ENCODE measurements around the gene HS6ST2. TPM values are rescaled to one million over a fixed set of nuclear protein-coding genes. Genes with fewer than 3 reads are reported as not detected.

HS6ST2 gene
- total RNA-seq, 1 donor: not detected

GRCh38 chrX:132833373-132833772 lies 125.1 kb downstream of the HS6ST2 start:
- TF ChIP-seq CTCF (IDR thresholded peaks at IDR 0.05; ENCODE audit: extremely low read depth, low read depth, low read length): no peak

GRCh38 chrX:132831336-132831973 lies 127.0 kb downstream of the HS6ST2 start:
- H3K4me1 ChIP-seq (ENCODE audit: insufficient read depth, low read length): no peaks in the 10 kb centered on the region
- H3K27ac ChIP-seq (ENCODE audit: low read depth, low read length): no peak overlapping the region
- no peak overlapping the region for H3K4me3 ChIP-seq (ENCODE audit: insufficient read depth, low read length)
- no peaks in the 10 kb centered on the region for H3K79me2 ChIP-seq (ENCODE audit: insufficient read depth, low read length)
- no peak overlapping the region for H3K4me2 ChIP-seq (ENCODE audit: insufficient read depth, low read length)
- H3K27me3 ChIP-seq (ENCODE audit: insufficient read depth, low read length): peaks cover 22% of the 10 kb centered on the region
- H3K36me3 ChIP-seq (ENCODE audit: insufficient read depth, low read length): no peaks in the 10 kb centered on the region
- no peak for DNase-seq (ENCODE audit: insufficient read length, low spot score, missing footprints)
- TF ChIP-seq CTCF (IDR thresholded peaks at IDR 0.05; ENCODE audit: extremely low read depth, low read depth, low read length): no peak
- no peaks in the 10 kb centered on the region for H4K20me1 ChIP-seq (ENCODE audit: insufficient read depth, low read length)
- H3K9me3 ChIP-seq (ENCODE audit: low read depth, low read length): no peaks in the 10 kb centered on the region
- H2AFZ ChIP-seq (ENCODE audit: low read length): no peak overlapping the region

More at GRCh38 chrX:132833373-132833772, 125.1 kb downstream of the HS6ST2 start:
- H3K79me2 ChIP-seq (ENCODE audit: insufficient read depth, low read length): no peaks in the 10 kb centered on the region
- no peaks in the 10 kb centered on the region for H4K20me1 ChIP-seq (ENCODE audit: insufficient read depth, low read length)
- no peak for DNase-seq (ENCODE audit: insufficient read length, low spot score, missing footprints)
- no peak overlapping the region for H3K4me2 ChIP-seq (ENCODE audit: insufficient read depth, low read length)
- H3K4me3 ChIP-seq (ENCODE audit: insufficient read depth, low read length): no peak overlapping the region
- no peak overlapping the region for H3K27ac ChIP-seq (ENCODE audit: low read depth, low read length)
- no peaks in the 10 kb centered on the region for H3K9me3 ChIP-seq (ENCODE audit: low read depth, low read length)
- H2AFZ ChIP-seq (ENCODE audit: low read length): no peak overlapping the region
- no peaks in the 10 kb centered on the region for H3K4me1 ChIP-seq (ENCODE audit: insufficient read depth, low read length)
- H3K36me3 ChIP-seq (ENCODE audit: insufficient read depth, low read length): no peaks in the 10 kb centered on the region
- peaks cover 17% of the 10 kb centered on the region for H3K27me3 ChIP-seq (ENCODE audit: insufficient read depth, low read length)

GRCh38 chrX:132822634-132823012 lies 135.8 kb downstream of the HS6ST2 start:
- H3K79me2 ChIP-seq (ENCODE audit: insufficient read depth, low read length): no peaks in the 10 kb centered on the region
- TF ChIP-seq CTCF (IDR thresholded peaks at IDR 0.05; ENCODE audit: extremely low read depth, low read depth, low read length): no peak

GRCh38 chrX:132821974-132822633 lies 136.3 kb downstream of the HS6ST2 start:
- Histone ChIP-seq H3K4me2 (ENCODE audit: insufficient read depth, low read length) (no peak overlapping the region), H3K9me3 (ENCODE audit: low read depth, low read length) (no peaks in the 10 kb centered on the region), H2AFZ (ENCODE audit: low read length) (no peak overlapping the region), H3K4me3 (ENCODE audit: insufficient read depth, low read length) (no peak overlapping the region), H3K4me1 (ENCODE audit: insufficient read depth, low read length) (no peaks in the 10 kb centered on the region), H4K20me1 (ENCODE audit: insufficient read depth, low read length) (no peaks in the 10 kb centered on the region), H3K36me3 (ENCODE audit: insufficient read depth, low read length) (no peaks in the 10 kb centered on the region), H3K27ac (ENCODE audit: low read depth, low read length) (no peak overlapping the region), H3K27me3 (ENCODE audit: insufficient read depth, low read length) (peaks cover 3% of the 10 kb centered on the region), H3K79me2 (ENCODE audit: insufficient read depth, low read length) (no peaks in the 10 kb centered on the region)
- no peak for TF ChIP-seq CTCF (IDR thresholded peaks at IDR 0.05; ENCODE audit: extremely low read depth, low read depth, low read length)
- no peak for DNase-seq (ENCODE audit: insufficient read length, low spot score, missing footprints)

More at GRCh38 chrX:132822634-132823012, 135.8 kb downstream of the HS6ST2 start:
- H3K27ac ChIP-seq (ENCODE audit: low read depth, low read length): no peak overlapping the region
- H4K20me1 ChIP-seq (ENCODE audit: insufficient read depth, low read length): no peaks in the 10 kb centered on the region
- no peak overlapping the region for H3K4me2 ChIP-seq (ENCODE audit: insufficient read depth, low read length)
- no peaks in the 10 kb centered on the region for H3K36me3 ChIP-seq (ENCODE audit: insufficient read depth, low read length)
- no peak for DNase-seq (ENCODE audit: insufficient read length, low spot score, missing footprints)
- peaks cover 3% of the 10 kb centered on the region for H3K27me3 ChIP-seq (ENCODE audit: insufficient read depth, low read length)
- no peaks in the 10 kb centered on the region for H3K4me1 ChIP-seq (ENCODE audit: insufficient read depth, low read length)
- H2AFZ ChIP-seq (ENCODE audit: low read length): no peak overlapping the region
- no peak overlapping the region for H3K4me3 ChIP-seq (ENCODE audit: insufficient read depth, low read length)
- no peaks in the 10 kb centered on the region for H3K9me3 ChIP-seq (ENCODE audit: low read depth, low read length)
